RKO (cell line): Measurements from ENCODE around the gene TTLL7.
"Not testable (repeated sequence)": the region's sequence is repeated elsewhere in the genome, so short reads cannot be mapped to it uniquely, and the experiment has no call there.

ENCODE experiments used
- DNase-seq: peaks from one replicate; pipeline ENCODE4 v3.0.0-alpha.2; 2016; ENCODE audit warnings: low spot score

TTLL7 gene

DNA sequence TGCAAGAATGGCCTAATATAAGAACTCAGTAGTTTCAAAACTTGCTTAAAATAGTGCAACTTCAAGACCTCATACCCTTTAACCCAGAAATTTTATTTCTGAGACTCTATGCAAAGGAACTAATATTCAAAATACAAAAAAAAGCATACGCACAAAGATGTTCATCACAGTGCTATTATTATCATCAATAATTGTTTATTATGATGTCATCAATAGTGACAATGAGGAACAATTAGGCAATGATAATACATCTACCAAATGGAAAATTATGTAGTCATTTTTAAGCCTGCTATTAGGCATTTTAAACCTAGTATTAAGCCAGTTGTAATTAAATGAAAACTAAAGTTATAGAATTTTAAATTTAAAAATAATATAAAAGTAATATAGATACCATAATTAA, 3.3 kb downstream of the TTLL7 start:
- DNase-seq, result no peak

DNA sequence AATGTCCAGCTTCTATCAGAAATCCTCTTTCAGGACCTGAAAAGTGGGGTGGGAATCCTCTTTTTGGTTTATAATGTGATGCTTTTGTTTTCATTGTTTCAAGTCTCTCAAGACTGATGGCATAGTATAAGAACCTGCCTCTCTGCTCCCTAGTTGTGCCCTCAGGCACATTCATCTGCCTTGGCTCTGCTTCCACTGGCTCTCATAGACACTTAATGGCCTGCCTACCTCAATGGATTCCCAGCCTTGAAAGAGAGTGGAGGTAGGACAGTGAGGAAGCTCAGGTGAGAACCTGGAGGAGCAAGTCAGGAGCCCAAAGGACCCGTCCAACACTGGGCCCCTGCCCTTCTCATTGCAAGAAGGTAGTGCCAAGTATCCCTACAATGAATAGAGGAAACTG, 4.8 kb downstream of the TTLL7 start:
- DNase-seq, result no peak

- DNase-seq, result no peak
Measured at GRCh38 chr1:83990734-83991133, 8.2 kb downstream of the TTLL7 start.

GRCh38 chr1:83985048-83985447, 13.9 kb downstream of the TTLL7 start:
- DNase-seq, result no peak

- DNase-seq, result not testable (repeated sequence)
Measured at GRCh38 chr1:83983918-83984317, 15.0 kb downstream of the TTLL7 start.

GRCh38 chr1:83978056-83978455, 20.9 kb downstream of the TTLL7 start:
- DNase-seq, result no peak

GRCh38 chr1:83976920-83977319, 22.0 kb downstream of the TTLL7 start:
- no peak for DNase-seq

DNA sequence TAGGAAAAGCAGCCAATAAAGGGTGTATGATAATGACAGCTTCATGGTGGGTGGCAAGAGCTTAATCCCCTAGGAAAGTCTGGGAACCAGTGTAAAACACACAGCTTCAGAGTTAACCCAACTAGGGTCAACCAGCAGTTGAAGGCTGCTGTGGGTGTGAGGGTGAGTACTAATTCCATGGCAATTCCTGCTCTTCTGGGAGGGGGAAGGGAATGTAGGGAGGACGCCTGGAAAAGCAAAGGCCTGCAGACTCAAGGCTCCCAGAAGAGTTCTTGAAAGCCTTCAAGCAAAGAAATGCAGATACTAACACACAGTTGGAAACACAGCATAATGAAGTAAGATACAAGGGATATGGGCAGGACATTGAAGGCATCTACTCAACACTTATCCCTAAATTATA, 28.1 kb downstream of the TTLL7 start:
- no peak for DNase-seq

DNA sequence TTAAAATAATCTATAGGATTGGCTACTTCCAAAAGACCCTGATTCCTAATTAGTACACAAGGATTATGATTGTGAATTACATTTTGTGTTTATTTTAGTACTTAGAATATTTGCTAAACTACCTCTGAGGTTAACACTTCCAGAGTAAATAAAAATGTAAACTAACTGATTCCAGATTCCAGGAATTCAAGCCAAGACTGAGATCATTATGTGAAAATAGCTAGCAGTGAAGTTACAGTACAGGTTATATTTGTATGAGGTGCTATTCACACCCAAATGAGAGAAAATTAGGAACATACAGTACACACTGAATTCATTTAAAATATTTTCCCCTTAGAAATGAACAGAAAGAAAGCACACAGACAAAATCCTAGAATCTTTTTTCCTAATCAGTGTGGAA, 28.8 kb downstream of the TTLL7 start:
- no peak for DNase-seq

GRCh38 chr1:83967336-83967735, 31.6 kb downstream of the TTLL7 start:
- no peak for DNase-seq

- DNase-seq, result no peak
Measured at GRCh38 chr1:83964153-83964552, 34.8 kb downstream of the TTLL7 start.

GRCh38 chr1:83961571-83962295, 37.2 kb downstream of the TTLL7 start:
- no peak for DNase-seq

DNA sequence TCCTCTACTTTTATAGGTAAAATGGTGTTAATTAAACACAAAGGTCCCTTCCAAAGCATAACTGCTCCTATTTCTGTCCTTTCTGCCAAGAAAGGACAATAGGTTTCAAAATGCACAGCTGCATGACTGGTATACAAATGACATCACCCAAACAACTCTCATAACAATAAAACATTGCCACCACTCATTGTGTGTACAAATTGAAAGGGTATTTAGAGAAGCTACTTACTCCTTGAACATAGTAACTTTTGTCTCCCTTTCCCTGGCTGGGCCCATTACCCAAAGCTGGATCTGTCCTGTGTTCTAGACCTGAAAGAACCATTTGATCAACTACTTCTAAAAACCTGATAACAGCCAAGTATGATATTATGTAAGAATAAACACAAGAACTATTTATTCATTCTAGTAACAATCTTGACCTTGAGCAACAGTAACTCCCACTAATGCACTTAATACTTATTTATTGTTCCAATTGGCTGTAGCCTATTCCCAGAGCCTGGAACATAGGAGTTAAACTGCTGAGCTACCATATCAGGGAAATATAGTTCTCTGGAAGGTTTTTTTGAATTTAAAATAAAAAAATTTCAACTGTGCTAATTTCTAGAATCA, 38.2 kb downstream of the TTLL7 start:
- DNase-seq, result no peak

GRCh38 chr1:83959824-83960498, 39.0 kb downstream of the TTLL7 start:
- DNase-seq, result no peak

- DNase-seq, result no peak
Measured at GRCh38 chr1:83958704-83959103, 40.2 kb downstream of the TTLL7 start.

- no peak for DNase-seq
Measured at GRCh38 chr1:83954166-83954823, 44.6 kb downstream of the TTLL7 start.

GRCh38 chr1:83950106-83950661, 48.7 kb downstream of the TTLL7 start:
- DNase-seq, result no peak

DNA sequence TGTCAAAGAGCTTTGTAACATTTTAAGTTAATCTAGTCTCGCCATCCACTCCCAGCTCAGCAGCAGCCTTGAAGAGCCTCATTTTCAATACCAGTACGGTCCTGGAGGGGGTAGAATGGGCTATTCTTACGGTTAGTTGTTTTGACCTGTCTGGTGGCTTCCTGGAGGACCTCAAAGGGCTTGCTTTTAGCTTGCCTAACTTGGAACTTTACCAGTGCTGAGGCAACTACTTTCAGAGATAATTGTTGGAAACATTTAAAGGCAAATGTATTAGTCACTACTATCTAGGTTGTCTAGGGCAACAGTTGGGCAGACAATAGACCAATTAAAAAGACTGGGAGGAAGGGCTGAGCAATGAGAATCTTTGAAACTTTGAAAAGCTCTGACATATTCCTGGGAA, 56.0 kb downstream of the TTLL7 start:
- DNase-seq, result no peak

DNA sequence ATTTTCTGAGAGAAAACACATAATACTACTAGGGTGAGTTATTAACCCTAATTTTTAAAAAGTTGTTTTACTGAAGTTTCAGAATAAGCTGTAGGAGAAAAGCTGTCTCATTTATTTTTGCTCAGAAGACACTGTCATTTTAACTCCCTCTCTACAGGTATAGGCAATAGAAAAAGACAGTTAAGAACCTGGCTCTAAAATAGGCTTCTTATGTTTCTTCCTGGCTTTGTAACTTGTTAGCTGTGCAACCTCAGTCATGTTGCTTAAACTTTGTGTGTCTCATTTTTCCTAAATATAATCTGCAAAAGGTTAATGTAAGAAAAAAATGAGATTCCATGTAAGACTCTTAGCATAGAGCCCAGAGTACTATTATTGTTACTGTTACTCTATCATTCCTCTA, 64.4 kb downstream of the TTLL7 start:
- DNase-seq, result no peak

DNA sequence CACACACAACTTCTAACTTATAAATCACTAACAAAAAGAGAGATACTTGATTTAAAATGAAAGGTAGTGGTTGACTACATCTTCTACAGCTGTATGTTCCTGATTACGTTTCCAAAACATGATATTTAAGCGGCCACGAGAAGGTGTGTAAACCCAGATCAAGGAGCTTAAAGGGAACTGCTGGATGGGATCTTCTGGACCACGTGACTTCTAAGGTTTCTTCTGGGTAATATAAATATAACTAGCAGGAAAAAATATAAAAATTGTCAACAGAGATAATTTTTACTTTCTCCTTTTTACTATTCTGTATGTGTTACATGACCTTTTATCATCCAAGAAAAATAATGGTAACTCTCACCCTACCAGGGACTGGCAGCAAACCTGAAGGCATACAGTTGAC, 66.2 kb downstream of the TTLL7 start:
- no peak for DNase-seq

GRCh38 chr1:83932281-83932680, 66.7 kb downstream of the TTLL7 start:
- no peak for DNase-seq

GRCh38 chr1:83931658-83932253, 67.2 kb downstream of the TTLL7 start:
- peak; percentile 70 for DNase-seq
